Activated B cell treated with CpG ODN at 0.5 μM for 24 hours (primary cell): ENCODE measurements around the gene MPP1. TPM values are rescaled to one million over a fixed set of nuclear protein-coding genes. Genes with fewer than 3 reads are reported as not detected.

ENCODE experiments used
- ATAC-seq: fragments of 200-7000 bp; cut with Tn5 transposase; one replicate; pipeline ENCODE4 v1.10.0; 2021; ENCODE audit warnings: low read depth, mild to moderate bottlenecking, moderate library complexity
- CTCF ChIA-PET: fragments of 350-600 bp; sonication (Branson Sonifier 250); formaldehyde crosslinking; loops from one replicate; lab custom pipeline; 2021; ENCODE audit warnings: antibody characterized with exemption; lab: Charles Lee
- POLR2A ChIA-PET: fragments of 350-600 bp; sonication (Branson Sonifier 250); formaldehyde crosslinking; loops from one replicate; lab custom pipeline; 2021; ENCODE audit warnings: antibody characterized with exemption; lab: Charles Lee
- DNase-seq: peaks from one replicate; pipeline ENCODE4 v3.0.0; 2022
- H3K27ac Mint-ChIP-seq: one replicate; pipeline ENCODE4 v1.8.0; 2020; ENCODE audit warnings: mixed read lengths
- H3K27me3 Mint-ChIP-seq: one replicate; pipeline ENCODE4 v1.8.0; 2021; ENCODE audit warnings: mixed read lengths
- H3K36me3 Mint-ChIP-seq: one replicate; pipeline ENCODE4 v1.8.0; 2021; ENCODE audit warnings: low read depth, mixed read lengths
- H3K4me1 Mint-ChIP-seq: one replicate; pipeline ENCODE4 v1.8.0; 2021; ENCODE audit warnings: mixed read lengths
- H3K4me3 Mint-ChIP-seq: one replicate; pipeline ENCODE4 v1.8.0; 2020; ENCODE audit warnings: mild to moderate bottlenecking, mixed read lengths
- H3K9me3 Mint-ChIP-seq: one replicate; pipeline ENCODE4 v1.8.0; 2020; ENCODE audit warnings: mixed read lengths
- CTCF ChIP-seq: fragments of 200-600 bp; IDR thresholded peaks from one replicate; pipeline ENCODE4 v1.8.0; 2022; ENCODE audit warnings: antibody characterized with exemption, mild to moderate bottlenecking
- intact Hi-C: fragments of 100-400 bp; cut with micrococcal nuclease; formaldehyde crosslinking; loops from one replicate; pipeline ENCODE4 v1.15.1; 2024
- total RNA-seq: library from RNA; stranded (reverse); gene quantifications from 2 replicates; pipeline ENCODE4 v1.2.3, GENCODE V29; 2022

The MPP1 gene
- total RNA-seq, 1 donor from 2014 or later = 7.2 TPM

- Mint-ChIP-seq H3K27ac (peak overlapping the region; percentile 66), H3K36me3 (no peaks in the 10 kb centered on the region), H3K4me1 (peaks cover 11% of the 10 kb centered on the region), H3K4me3 (peak overlapping the region; percentile 86), H3K27me3 (no peaks in the 10 kb centered on the region), H3K9me3 (no peaks in the 10 kb centered on the region)
- intact Hi-C loops = loop anchor here (1.0 to 5.0 kb wide), 3 partner anchors 15 to 43 kb away; partner anchors contain the start of gene DKC1
- ChIA-PET POLR2A (interaction anchor here (0.5 to 1.1 kb wide), 5 partner anchors 13 to 434 kb away, joined by 3 to 7 read pairs (median 4); partner anchors contain the start of gene DKC1), CTCF (no interaction called here)
- DNase-seq = no peak
- ATAC-seq = no peak
- no peak for TF ChIP-seq CTCF
Observed at GRCh38 chrX:154805696-154806091, 409 bp upstream of the MPP1 start.

GRCh38 chrX:154804261-154804956 is 876 bp downstream of the MPP1 start:
- ATAC-seq (no peak), DNase-seq (no peak)
- POLR2A ChIA-PET = no interaction called here
- TF ChIP-seq CTCF = no peak
- H3K9me3 Mint-ChIP-seq = no peaks in the 10 kb centered on the region
- H3K4me1 Mint-ChIP-seq = peaks cover 16% of the 10 kb centered on the region
- H3K27ac Mint-ChIP-seq = no peak overlapping the region
- no peaks in the 10 kb centered on the region for H3K27me3 Mint-ChIP-seq
- no peaks in the 10 kb centered on the region for H3K36me3 Mint-ChIP-seq
- CTCF ChIA-PET = no interaction called here
- H3K4me3 Mint-ChIP-seq = peak overlapping the region; percentile 86
- intact Hi-C loops = no loop called here

- no peaks in the 10 kb centered on the region for H3K36me3 Mint-ChIP-seq
- DNase-seq (no peak), ATAC-seq (no peak)
- no peaks in the 10 kb centered on the region for H3K27me3 Mint-ChIP-seq
- intact Hi-C loops = no loop called here
- peaks cover 18% of the 10 kb centered on the region for H3K4me1 Mint-ChIP-seq
- TF ChIP-seq CTCF = no peak
- H3K9me3 Mint-ChIP-seq = no peaks in the 10 kb centered on the region
- POLR2A ChIA-PET = no interaction called here
- CTCF ChIA-PET = no interaction called here
- no peak overlapping the region for H3K4me3 Mint-ChIP-seq
- no peak overlapping the region for H3K27ac Mint-ChIP-seq
Observed at GRCh38 chrX:154802947-154803346, 2.3 kb downstream of the MPP1 start.

- ATAC-seq = no peak
- ChIA-PET CTCF (no interaction called here), POLR2A (no interaction called here)
- H3K27me3 Mint-ChIP-seq = no peaks in the 10 kb centered on the region
- H3K4me3 Mint-ChIP-seq = no peak overlapping the region
- no peak for TF ChIP-seq CTCF
- H3K27ac Mint-ChIP-seq = no peak overlapping the region
- intact Hi-C loops = no loop called here
- H3K9me3 Mint-ChIP-seq = no peaks in the 10 kb centered on the region
- no peak for DNase-seq
- H3K4me1 Mint-ChIP-seq = peaks cover 30% of the 10 kb centered on the region
- H3K36me3 Mint-ChIP-seq = no peaks in the 10 kb centered on the region
Observed at GRCh38 chrX:154800478-154801210, 4.6 kb downstream of the MPP1 start.

- intact Hi-C loops = no loop called here
- ChIA-PET CTCF (no interaction called here), POLR2A (no interaction called here)
- Mint-ChIP-seq H3K27ac (no peak overlapping the region), H3K4me1 (peaks cover 34% of the 10 kb centered on the region), H3K27me3 (no peaks in the 10 kb centered on the region), H3K36me3 (no peaks in the 10 kb centered on the region), H3K9me3 (no peaks in the 10 kb centered on the region), H3K4me3 (no peak overlapping the region)
- no peak for TF ChIP-seq CTCF
- ATAC-seq (no peak), DNase-seq (no peak)
Observed at GRCh38 chrX:154799556-154800348, 5.5 kb downstream of the MPP1 start.
